Right cardiac atrium (tissue), 5 donors: Measurements from ENCODE around the gene NMNAT3. TPM values are rescaled to one million over a fixed set of nuclear protein-coding genes. Genes with fewer than 3 reads are reported as not detected.

Source experiments
- ATAC-seq, 2 donors: fragments of 200-7000 bp; cut with Tn5 transposase; one replicate each; pipeline versions ENCODE4 v1.8.0 to v1.9.1; 2020; ENCODE audit warnings: moderate library complexity in 2 of 2, mild to moderate bottlenecking in 1 of 2
- DNase-seq, 3 donors: peaks; one replicate each; pipeline ENCODE4 v3.0.0-alpha.2; 2020
- H3K27ac ChIP-seq: one replicate; pipeline ENCODE4 v1.5.1; 2013; ENCODE audit warnings: mild to moderate bottlenecking, low read length, control low read depth, moderate library complexity
- H3K27me3 ChIP-seq: one replicate; pipeline ENCODE4 v1.6.1; 2013; ENCODE audit not compliant: control insufficient read depth, insufficient read depth
- H3K4me1 ChIP-seq: one replicate; pipeline ENCODE4 v1.6.1; 2013; ENCODE audit warnings: low read length; ENCODE audit not compliant: control insufficient read depth, insufficient read depth
- H3K4me3 ChIP-seq: one replicate; pipeline ENCODE4 v1.5.1; 2013; ENCODE audit warnings: low read length, control low read depth
- H3K9me3 ChIP-seq: one replicate; pipeline ENCODE4 v1.6.1; 2013; ENCODE audit warnings: low read length; ENCODE audit not compliant: control insufficient read depth
- WGBS: extraction: QIAGEN DNeasy Blood & Tissue Kit; methylation state at CpG from one replicate; pipeline ENCODE4 v1.1.7; 2013; 5-methylcytosine and 5-hydroxymethylcytosine counted together
- intact Hi-C, 4 donors: fragments of 100-400 bp; cut with DNase I; formaldehyde crosslinking; loops; one replicate each; pipeline versions ENCODE4 v1.11.0 to v1.14.0; 2022 to 2023
- polyA plus RNA-seq: library from polyadenylated mRNA; stranded (reverse); fragments of 200-250 nt; gene quantifications from one replicate; pipeline ENCODE4 v1.2.3, GENCODE V29; 2013
- total RNA-seq, 4 donors: library from RNA; stranded (reverse); fragmentation: NEBNext Ultra II Directional; extraction: Animal tissue kit (Norgen Biotek cat#: 25700); gene quantifications; one replicate each; pipeline ENCODE4 v1.2.1, GENCODE V29; 2021
- donor health status: healthy with polysubstance abuse.
- donor health status: DM: no; HTN: yes; CAD: no.
- donor health status: DM: no; HTN: no; CAD: no.
- donor health status: DM: no; HTN: yes; CAD: no; lungs with severe emphysema.
- donor health status: DM: yes; HTN: yes; CAD: no.

Gene NMNAT3
- total and polyA plus RNA-seq, 5 donors: 9.6 to 19.2 (median 16.7) TPM

- 74% methylated on average over 6 of the region's 6 CpGs for WGBS
- H3K4me3 ChIP-seq: peak overlapping the region; percentile 69
- H3K27me3 ChIP-seq: no peaks in the 10 kb centered on the region
- DNase-seq: no peak
- H3K27ac ChIP-seq: no peak overlapping the region
- peaks cover 5% of the 10 kb centered on the region for H3K4me1 ChIP-seq
- no peaks in the 10 kb centered on the region for H3K9me3 ChIP-seq
- ATAC-seq: no peak
- intact Hi-C loops: no loop called here
These were observed 136.9 kb downstream of the NMNAT3 start for GRCh38 chr3:139540651-139541531.

- intact Hi-C loops: no loop called here
- Histone ChIP-seq H3K4me1 (peaks cover 20% of the 10 kb centered on the region), H3K27me3 (no peaks in the 10 kb centered on the region), H3K27ac (peak overlapping the region; percentile 43), H3K9me3 (no peaks in the 10 kb centered on the region), H3K4me3 (peak overlapping the region; percentile 69)
- peak; percentile 80 to 87 (median 86) for DNase-seq
- 51% methylated on average over 21 of the region's 21 CpGs for WGBS
- peak; percentile 11 to 12 for ATAC-seq
These were observed 139.0 kb downstream of the NMNAT3 start for GRCh38 chr3:139538733-139539132.

GRCh38 chr3:139537795-139538621 is 139.8 kb downstream of the NMNAT3 start:
- Histone ChIP-seq H3K27me3 (no peaks in the 10 kb centered on the region), H3K27ac (no peak overlapping the region), H3K9me3 (no peaks in the 10 kb centered on the region), H3K4me1 (peaks cover 20% of the 10 kb centered on the region), H3K4me3 (no peak overlapping the region)
- DNase-seq (no peak), ATAC-seq (no peak)
- intact Hi-C loops: no loop called here
- WGBS: 84% methylated on average over 5 of the region's 5 CpGs

GRCh38 chr3:139537361-139537760 is 140.4 kb downstream of the NMNAT3 start:
- Histone ChIP-seq H3K27ac (no peak overlapping the region), H3K4me1 (peaks cover 20% of the 10 kb centered on the region), H3K27me3 (no peaks in the 10 kb centered on the region), H3K4me3 (no peak overlapping the region), H3K9me3 (no peaks in the 10 kb centered on the region)
- ATAC-seq: no peak
- no peak for DNase-seq
- intact Hi-C loops: no loop called here

- no peak overlapping the region for H3K4me3 ChIP-seq
- DNase-seq (peak; percentile 89 to 95 (median 93)), ATAC-seq (peak; percentile 95)
- intact Hi-C loops: no loop called here
- no peaks in the 10 kb centered on the region for H3K9me3 ChIP-seq
- peaks cover 20% of the 10 kb centered on the region for H3K4me1 ChIP-seq
- WGBS: 38% methylated on average over 12 of the region's 12 CpGs
- H3K27ac ChIP-seq: peak overlapping the region; percentile 83
- no peaks in the 10 kb centered on the region for H3K27me3 ChIP-seq
These were observed 142.5 kb downstream of the NMNAT3 start for GRCh38 chr3:139534992-139535879.

GRCh38 chr3:139534455-139534812 is 143.3 kb downstream of the NMNAT3 start:
- H3K4me3 ChIP-seq: no peak overlapping the region
- WGBS: 68% methylated on average over 1 of the region's 1 CpG
- peak overlapping the region; percentile 87 for H3K27ac ChIP-seq
- H3K4me1 ChIP-seq: peaks cover 20% of the 10 kb centered on the region
- intact Hi-C loops: no loop called here
- DNase-seq (peak in 1 of 3 donors; percentile 34), ATAC-seq (peak in 1 of 2 donors; percentile 11)
- H3K27me3 ChIP-seq: no peaks in the 10 kb centered on the region
- H3K9me3 ChIP-seq: no peaks in the 10 kb centered on the region

- peaks cover 20% of the 10 kb centered on the region for H3K4me1 ChIP-seq
- DNase-seq (peak; percentile 51 to 84 (median 83)), ATAC-seq (peak; percentile 55 to 63)
- intact Hi-C loops: no loop called here
- H3K27ac ChIP-seq: peak overlapping the region; percentile 87
- no peaks in the 10 kb centered on the region for H3K9me3 ChIP-seq
- H3K4me3 ChIP-seq: no peak overlapping the region
- no peaks in the 10 kb centered on the region for H3K27me3 ChIP-seq
- WGBS: 31% methylated on average over 15 of the region's 15 CpGs
These were observed 143.9 kb downstream of the NMNAT3 start for GRCh38 chr3:139533781-139534454.

- WGBS: 53% methylated on average over 7 of the region's 7 CpGs
- Histone ChIP-seq H3K27me3 (no peaks in the 10 kb centered on the region), H3K4me1 (peaks cover 17% of the 10 kb centered on the region), H3K4me3 (no peak overlapping the region), H3K27ac (no peak overlapping the region), H3K9me3 (no peaks in the 10 kb centered on the region)
- intact Hi-C loops: no loop called here
- DNase-seq (no peak), ATAC-seq (no peak)
These were observed 144.8 kb downstream of the NMNAT3 start for GRCh38 chr3:139532976-139533375.

- DNase-seq (no peak), ATAC-seq (no peak)
- intact Hi-C loops: no loop called here
- WGBS: 86% methylated on average over 2 of the region's 2 CpGs
- peaks cover 15% of the 10 kb centered on the region for H3K4me1 ChIP-seq
- H3K27ac ChIP-seq: no peak overlapping the region
- H3K4me3 ChIP-seq: no peak overlapping the region
- no peaks in the 10 kb centered on the region for H3K9me3 ChIP-seq
- no peaks in the 10 kb centered on the region for H3K27me3 ChIP-seq
These were observed 147.1 kb downstream of the NMNAT3 start for GRCh38 chr3:139530717-139531116.

GRCh38 chr3:139529662-139530061 is 148.1 kb downstream of the NMNAT3 start:
- Histone ChIP-seq H3K27ac (no peak overlapping the region), H3K4me1 (peaks cover 7% of the 10 kb centered on the region), H3K27me3 (no peaks in the 10 kb centered on the region), H3K9me3 (no peaks in the 10 kb centered on the region), H3K4me3 (no peak overlapping the region)
- intact Hi-C loops: no loop called here
- ATAC-seq (no peak), DNase-seq (no peak)
- 66% methylated on average over 4 of the region's 4 CpGs for WGBS
